Endothelial cell of umbilical vein (primary cell): Measurements from ENCODE around the gene RGS11.

Source experiments
- CTCF ChIP-seq, 2 donors: IDR thresholded peaks; 1 replicate in 1 of 2; 2 replicates in 1 of 2; pipeline ENCODE4 v1.5.1; 2011; ENCODE audit warnings: low read length in 2 of 2, mild to moderate bottlenecking in 2 of 2, moderate library complexity in 2 of 2, control low read depth in 1 of 2, inconsistent platforms in 1 of 2, low read depth in 1 of 2; ENCODE audit not compliant: insufficient read depth in 1 of 2; ENCODE audit errors: extremely low read depth in 1 of 2
- EZH2 ChIP-seq: IDR thresholded peaks from 2 replicates; pipeline ENCODE4 v1.6.1; 2012; ENCODE audit warnings: borderline replicate concordance, low read depth, mild to moderate bottlenecking, moderate library complexity, low read length, inconsistent platforms; ENCODE audit not compliant: severe bottlenecking
- JUN ChIP-seq: IDR thresholded peaks from 2 replicates; pipeline ENCODE4 v1.6.1; 2011; ENCODE audit warnings: borderline replicate concordance, low read depth; ENCODE audit not compliant: insufficient read length, insufficient read depth
- MAX ChIP-seq: IDR thresholded peaks from 2 replicates; pipeline ENCODE4 v1.6.1; 2011; ENCODE audit not compliant: insufficient read depth, insufficient read length
- MYC ChIP-seq: IDR thresholded peaks from one replicate; pipeline ENCODE4 v1.6.1; 2011; ENCODE audit warnings: mild to moderate bottlenecking, low read depth, low read length
- POLR2A ChIP-seq: IDR thresholded peaks from 2 replicates; pipeline ENCODE4 v1.6.1; 2012; ENCODE audit warnings: low read depth, mild to moderate bottlenecking, control low read depth, low read length
- POLR2AphosphoS5 ChIP-seq: IDR thresholded peaks from 2 replicates; pipeline ENCODE4 v1.6.1; 2012; ENCODE audit warnings: low read depth, mild to moderate bottlenecking, control low read depth, low read length, moderate library complexity; ENCODE audit not compliant: insufficient read depth

- TF ChIP-seq CTCF (IDR thresholded peaks at IDR 0.05; ENCODE audit: extremely low read depth in 1 of 2, insufficient read depth in 1 of 2, low read depth in 1 of 2, low read length in 2 of 2) (no peak), MAX (no peak), POLR2A (no peak), JUN (no peak), MYC (no peak), EZH2 (no peak), POLR2AphosphoS5 (no peak)
These were observed 31.2 kb upstream of the RGS11 start for GRCh38 chr16:306911-307370.
